A549 treated with AZD2906 at 1 μM for 4 hours (cell line): ENCODE results near the gene PHLDB2. TPM values are rescaled to one million over a fixed set of nuclear protein-coding genes. Genes with fewer than 3 reads are reported as not detected.

Source experiments
- total RNA-seq: library from RNA; stranded (reverse); fragments of 200-300 nt; extraction: Qiagen RNA extraction; gene quantifications from 5 replicates; pipeline ENCODE4 v1.2.3, GENCODE V29; 2022

PHLDB2 gene
- total RNA-seq: 11.4 to 18.8 TPM (median 17.1 TPM) in 5 replicates

DNA sequence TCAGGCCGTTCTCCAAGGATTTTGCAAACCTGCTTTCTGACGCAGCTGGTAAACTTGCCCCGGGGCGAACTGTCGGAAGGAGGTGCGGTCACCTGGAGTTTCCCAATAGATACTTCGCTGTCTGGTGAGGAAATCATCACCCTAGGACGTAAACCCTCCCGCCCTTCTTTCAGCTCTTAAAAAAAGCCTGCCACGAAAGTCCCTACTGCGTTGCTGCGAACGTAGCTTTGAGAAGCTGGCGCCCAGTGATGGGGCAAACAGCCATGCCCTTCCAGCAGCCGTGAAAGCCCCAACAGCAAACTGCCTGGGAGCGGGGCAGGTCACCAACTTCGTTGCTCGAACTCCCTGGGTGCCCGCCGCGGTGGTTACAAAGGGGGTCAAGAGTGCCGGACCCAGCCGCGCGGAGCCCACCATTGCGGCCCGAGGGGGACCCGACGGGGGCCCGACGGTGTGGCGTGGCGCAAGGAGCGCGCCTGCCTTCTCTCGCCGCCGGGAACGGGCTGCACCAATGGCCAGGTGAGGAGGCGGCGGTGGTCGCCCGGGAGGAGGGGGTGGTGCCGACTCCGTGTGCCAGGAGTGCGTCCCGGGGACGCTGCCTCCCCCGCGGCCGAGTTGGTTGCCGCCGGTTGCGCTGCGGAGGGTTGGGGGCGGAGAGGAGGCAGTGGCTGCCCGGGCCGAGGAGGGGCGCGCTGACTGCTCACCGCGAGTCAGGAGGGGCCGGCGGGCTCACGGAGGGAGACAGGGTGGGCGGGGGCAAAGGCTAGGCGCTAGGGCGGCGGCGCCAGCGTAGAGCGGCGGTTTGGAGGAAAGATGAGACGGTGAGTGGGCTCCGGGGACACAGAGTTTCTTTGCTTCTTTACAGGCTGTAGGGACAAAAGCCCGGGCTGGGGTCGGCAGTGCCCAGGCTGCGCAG, at the start of gene PHLDB2:
PHLDB2 (plus strand) TSS at position 205 of the 913 bp plus-strand sequence. CDS start 24,813 bp downstream, outside the sequence.

DNA sequence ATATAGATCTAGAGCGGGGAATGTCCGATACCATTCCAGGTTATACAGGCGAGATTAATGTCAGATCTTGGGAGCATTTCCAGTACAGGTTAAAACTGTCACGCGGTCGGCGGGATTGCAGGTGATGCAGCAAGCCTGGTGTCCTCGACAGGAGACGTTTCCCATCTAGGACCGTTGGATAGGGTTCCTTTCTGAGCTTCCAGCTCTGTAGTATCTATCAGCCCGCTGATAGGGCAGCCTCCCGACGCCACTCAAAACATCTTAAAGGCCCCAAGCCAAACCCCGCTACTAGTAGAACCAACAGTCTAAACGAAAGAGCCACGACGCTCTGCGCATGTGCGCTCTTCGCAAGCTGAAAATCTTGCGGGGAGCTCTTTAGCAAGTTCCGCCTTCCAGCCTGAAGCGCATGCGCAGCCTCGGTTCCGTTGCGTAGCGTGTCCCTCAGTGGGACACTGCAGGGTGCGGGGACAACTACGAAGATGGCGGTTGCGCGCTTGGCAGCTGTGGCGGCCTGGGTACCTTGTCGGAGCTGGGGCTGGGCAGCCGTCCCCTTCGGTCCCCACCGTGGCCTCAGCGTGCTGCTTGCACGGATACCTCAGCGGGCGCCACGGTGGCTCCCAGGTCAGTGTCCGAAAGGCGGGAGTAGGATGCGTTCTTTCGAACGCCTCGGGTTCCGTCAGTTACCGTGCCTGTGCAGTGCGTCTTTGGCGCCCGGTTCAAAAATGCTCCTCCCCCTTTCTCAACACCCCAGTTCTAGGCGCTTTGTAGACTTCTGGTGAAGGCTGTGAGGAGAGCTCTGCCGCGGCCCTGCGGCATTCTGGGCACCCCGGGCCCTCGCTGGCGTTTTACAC, 119.7 kb downstream of the PHLDB2 start, which contains the start of gene ABHD10:
ABHD10 (plus strand) TSS at position 444 of the 851 bp plus-strand sequence; CDS start at position 480, 36 bp downstream.

DNA sequence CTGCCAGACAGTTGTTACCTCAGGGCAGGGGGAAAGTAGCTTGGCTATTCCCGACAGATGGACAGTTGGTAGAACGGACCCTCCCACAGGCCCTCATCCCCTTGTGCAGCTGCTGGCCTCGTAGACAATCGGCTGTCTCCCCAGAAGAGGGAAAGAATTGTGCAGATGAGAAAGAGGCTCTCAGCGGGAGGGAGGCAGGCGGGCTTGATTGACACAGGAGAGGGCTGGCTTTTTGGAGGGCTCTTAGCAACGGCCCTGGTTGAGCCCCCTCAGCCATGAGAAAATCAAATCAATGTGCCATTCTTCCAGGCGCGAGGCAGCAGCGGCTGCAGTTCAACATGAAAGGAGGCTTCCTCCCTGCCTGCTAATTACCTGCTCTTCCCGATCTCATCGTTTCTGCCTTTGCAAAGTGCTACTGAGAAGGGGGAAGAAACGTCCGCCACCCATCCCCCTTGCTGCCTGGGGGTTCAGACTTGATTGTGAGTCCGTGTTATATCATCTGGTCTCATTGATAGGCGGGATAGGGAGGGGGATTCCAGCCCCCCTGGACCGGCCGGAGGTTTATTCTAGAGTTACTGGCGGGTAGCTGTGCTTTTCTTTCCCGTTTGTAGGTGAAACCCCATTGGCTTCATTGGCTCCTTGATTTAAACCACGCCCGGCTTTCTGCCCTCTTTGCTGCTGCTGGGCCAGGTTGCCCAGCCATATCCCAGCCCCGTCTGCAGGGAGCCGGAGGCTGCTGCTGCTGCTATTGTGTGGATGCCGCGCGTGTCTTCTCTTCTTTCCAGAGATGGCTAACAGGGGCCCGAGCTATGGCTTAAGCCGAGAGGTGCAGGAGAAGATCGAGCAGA, 139.8 kb downstream of the PHLDB2 start, which contains the start of gene TAGLN3:
TAGLN3 (plus strand) TSS at position 287 of the 848 bp plus-strand sequence; CDS start at position 788, 501 bp downstream.

Other genes with a start within 250 kb of the PHLDB2 start
- gene PLCXD2, start 184.6 kb upstream of the PHLDB2 start, total RNA-seq: 5.0 to 7.3 TPM (median 6.8 TPM) in 5 replicates
- 15.2 to 19.9 TPM (median 17.9 TPM) in 5 replicates for gene ABHD10, start 119.8 kb downstream of the PHLDB2 start, total RNA-seq
- 0.05 TPM in 1 of 5 replicates, not detected in the others for gene TAGLN3, start 139.7 kb downstream of the PHLDB2 start, total RNA-seq
- gene TMPRSS7, start 175.5 kb downstream of the PHLDB2 start, total RNA-seq: 0.06 to 0.18 TPM (median 0.09 TPM) in 5 replicates
- 8.9 to 12.3 TPM (median 10.6 TPM) in 5 replicates for gene C3orf52, start 227.1 kb downstream of the PHLDB2 start, total RNA-seq